HL-60 (cell line): ENCODE results near the gene BMP4.

Source experiments
- CTCF ChIP-seq: IDR thresholded peaks from one replicate; pipeline ENCODE4 v1.5.1; 2011; ENCODE audit warnings: low read length, control low read depth, inconsistent platforms; ENCODE audit not compliant: insufficient read depth
- POLR2AphosphoS5 ChIP-seq: IDR thresholded peaks from 2 replicates; pipeline ENCODE4 v1.6.1; 2012; ENCODE audit warnings: low read depth

GRCh38 chr14:53993920-53994607, 37.4 kb upstream of the BMP4 start:
- TF ChIP-seq CTCF (no peak), POLR2AphosphoS5 (no peak)
